Measurements from ENCODE around the gene SLC13A1.

The SLC13A1 gene

DNA sequence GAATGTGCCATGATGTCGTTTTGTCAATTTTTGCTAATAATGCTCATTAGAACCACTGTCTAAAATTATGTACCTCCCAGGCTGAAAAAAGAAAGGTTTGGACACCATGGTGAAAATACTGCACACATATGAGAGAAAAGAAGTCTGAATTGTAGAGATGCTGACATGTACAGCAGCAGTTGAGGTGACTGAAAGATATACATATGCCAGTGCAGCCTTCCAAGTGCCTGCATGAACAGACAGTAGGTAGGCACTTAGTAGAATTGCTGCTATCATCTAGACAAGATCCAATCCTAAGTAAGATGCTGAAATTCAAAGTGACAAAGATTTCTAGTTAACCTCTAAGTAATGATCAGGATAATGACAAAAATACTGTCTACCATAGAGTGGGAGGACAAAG lies 86.9 kb downstream of the SLC13A1 start:
- Histone ChIP-seq H3K79me2 (ENCODE audit: insufficient read depth, low read depth) (no peaks in the 10 kb centered on the region), H2AFZ (ENCODE audit: low read depth) (no peak overlapping the region), H3K4me1 (ENCODE audit: low read depth, poor library complexity, severe bottlenecking) (no peaks in the 10 kb centered on the region), H3K27ac (no peak overlapping the region), H3K4me2 (no peak overlapping the region), H3K9ac (no peak overlapping the region), H3K36me3 (ENCODE audit: insufficient read depth) (no peaks in the 10 kb centered on the region), H3K4me3 (IDR thresholded peaks at IDR 0.05; ENCODE audit: insufficient read depth, low read depth, low read length) (no peak overlapping the region), H4K20me1 (ENCODE audit: insufficient read depth) (no peaks in the 10 kb centered on the region), H3K27me3 (ENCODE audit: insufficient read depth, low read depth) (no peaks in the 10 kb centered on the region)
- TF ChIP-seq CTCF (conservative IDR thresholded peaks at IDR 0.05; ENCODE audit: low read depth, low read length), result no peak

- TF ChIP-seq CTCF (conservative IDR thresholded peaks at IDR 0.05; ENCODE audit: low read depth, low read length), result no peak
- Histone ChIP-seq H2AFZ (ENCODE audit: low read depth) (no peak overlapping the region), H4K20me1 (ENCODE audit: insufficient read depth) (no peaks in the 10 kb centered on the region), H3K4me1 (ENCODE audit: low read depth, poor library complexity, severe bottlenecking) (no peaks in the 10 kb centered on the region), H3K36me3 (ENCODE audit: insufficient read depth) (no peaks in the 10 kb centered on the region), H3K27ac (no peak overlapping the region), H3K27me3 (ENCODE audit: insufficient read depth, low read depth) (no peaks in the 10 kb centered on the region), H3K4me2 (no peak overlapping the region), H3K79me2 (ENCODE audit: insufficient read depth, low read depth) (no peaks in the 10 kb centered on the region), H3K4me3 (IDR thresholded peaks at IDR 0.05; ENCODE audit: insufficient read depth, low read depth, low read length) (no peak overlapping the region), H3K9ac (no peak overlapping the region)
These were observed 100.1 kb downstream of the SLC13A1 start for GRCh38 chr7:123099712-123100111.

DNA sequence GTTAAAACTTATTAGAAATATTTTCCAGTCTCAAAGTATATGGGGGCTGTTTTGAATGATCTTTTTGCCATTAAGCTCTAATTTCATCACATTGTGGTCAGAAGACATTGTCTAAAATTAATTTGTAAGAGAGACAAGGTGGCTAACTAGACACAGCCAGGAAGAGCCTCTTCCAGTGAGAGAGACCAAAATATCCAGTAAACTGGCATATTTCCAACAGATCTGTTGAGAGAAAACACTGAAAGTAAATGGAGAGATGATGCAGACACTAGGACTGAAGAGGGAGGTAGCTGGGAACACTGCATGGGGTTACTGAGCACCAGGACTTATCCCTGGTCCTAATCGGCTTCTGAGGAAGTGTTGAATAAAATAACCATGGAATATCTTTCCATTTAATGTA lies 102.8 kb downstream of the SLC13A1 start:
- Histone ChIP-seq H4K20me1 (ENCODE audit: insufficient read depth) (no peaks in the 10 kb centered on the region), H3K36me3 (ENCODE audit: insufficient read depth) (no peaks in the 10 kb centered on the region), H3K4me2 (no peak overlapping the region), H3K27me3 (ENCODE audit: insufficient read depth, low read depth) (no peaks in the 10 kb centered on the region), H2AFZ (ENCODE audit: low read depth) (no peak overlapping the region), H3K4me3 (IDR thresholded peaks at IDR 0.05; ENCODE audit: insufficient read depth, low read depth, low read length) (no peak overlapping the region), H3K4me1 (ENCODE audit: low read depth, poor library complexity, severe bottlenecking) (peaks cover 9% of the 10 kb centered on the region), H3K9ac (no peak overlapping the region), H3K79me2 (ENCODE audit: insufficient read depth, low read depth) (no peaks in the 10 kb centered on the region), H3K27ac (no peak overlapping the region)
- no peak for TF ChIP-seq CTCF (conservative IDR thresholded peaks at IDR 0.05; ENCODE audit: low read depth, low read length)

DNA sequence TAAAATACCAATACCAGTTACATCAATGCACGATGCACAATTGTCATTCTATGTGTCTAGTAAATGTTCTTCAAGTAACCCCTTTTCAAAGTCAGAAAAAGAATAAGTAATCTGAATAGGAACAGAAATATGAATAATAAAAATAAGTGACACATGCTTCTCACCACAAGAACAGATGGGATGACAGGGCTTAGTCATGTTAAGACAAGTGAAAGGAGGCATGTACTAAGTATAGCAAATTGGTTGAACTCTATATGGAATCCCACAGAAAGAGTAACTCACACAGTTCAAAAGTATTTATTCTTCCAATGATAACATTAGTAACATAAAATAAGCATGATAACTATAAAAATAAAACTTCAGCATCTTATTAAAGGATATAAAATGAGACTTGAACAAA lies 103.3 kb downstream of the SLC13A1 start:
- TF ChIP-seq CTCF (conservative IDR thresholded peaks at IDR 0.05; ENCODE audit: low read depth, low read length), result no peak
- no peaks in the 10 kb centered on the region for H3K79me2 ChIP-seq (ENCODE audit: insufficient read depth, low read depth)

More for the DNA sequence above, 103.3 kb downstream of the SLC13A1 start:
- Histone ChIP-seq H2AFZ (ENCODE audit: low read depth) (no peak overlapping the region), H3K36me3 (ENCODE audit: insufficient read depth) (no peaks in the 10 kb centered on the region), H3K9ac (no peak overlapping the region), H3K4me2 (no peak overlapping the region), H3K27me3 (ENCODE audit: insufficient read depth, low read depth) (no peaks in the 10 kb centered on the region), H3K4me1 (ENCODE audit: low read depth, poor library complexity, severe bottlenecking) (peaks cover 9% of the 10 kb centered on the region), H3K27ac (no peak overlapping the region), H4K20me1 (ENCODE audit: insufficient read depth) (no peaks in the 10 kb centered on the region), H3K4me3 (IDR thresholded peaks at IDR 0.05; ENCODE audit: insufficient read depth, low read depth, low read length) (no peak overlapping the region)
